Stimulated activated CD8-positive, alpha-beta memory T cell treated with anti-CD3 and anti-CD28 coated beads, Interleukin-7, amount 100 ng/mL, for 24 hours (primary cell): ENCODE results near the gene SOBP.
A peak's percentile ranks its signal among the peaks of the same experiment; 100 is the strongest.

Source experiments
- DNase-seq: peaks from one replicate; pipeline ENCODE4 v3.0.0-alpha.2; 2020; ENCODE audit warnings: low read depth

The SOBP gene

DNA sequence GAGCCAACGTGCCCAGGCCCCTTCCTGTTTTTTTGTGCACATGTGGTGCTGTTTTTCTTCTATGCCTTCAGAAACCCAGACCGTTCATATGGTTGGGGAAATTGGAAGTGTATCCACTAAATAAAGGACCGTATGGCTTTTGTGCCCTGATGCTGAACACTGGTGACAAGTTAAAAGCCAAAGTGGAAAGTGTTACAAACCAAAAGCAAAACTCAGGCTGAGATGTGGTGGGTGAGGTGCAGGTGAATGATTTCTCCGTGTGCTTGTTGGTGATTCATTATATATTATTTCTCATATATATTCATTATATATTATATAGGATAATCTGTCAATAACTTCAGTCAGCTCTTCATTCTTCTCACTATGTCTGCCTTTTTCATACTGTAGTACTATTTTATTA, 148.6 kb downstream of the SOBP start:
- no peak for DNase-seq

DNA sequence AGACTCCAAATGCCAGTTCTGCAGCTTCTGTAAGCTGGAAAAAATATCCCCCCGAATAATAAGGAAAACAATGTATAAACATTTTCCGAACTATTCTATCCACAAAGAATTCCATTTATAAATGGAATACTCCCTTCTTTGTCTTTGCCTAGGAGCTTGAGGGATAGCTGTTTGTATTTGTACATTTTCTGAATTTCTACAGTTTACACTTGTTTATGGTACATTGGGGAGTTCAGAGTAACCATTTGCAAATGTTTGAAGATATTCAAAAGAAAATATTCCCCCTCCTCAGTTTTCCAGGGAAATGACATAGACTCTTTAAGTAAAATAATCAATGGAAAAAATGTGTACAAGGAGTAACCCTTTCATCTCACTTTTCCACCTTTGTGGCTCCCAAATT, 149.6 kb downstream of the SOBP start:
- DNase-seq: no peak

DNA sequence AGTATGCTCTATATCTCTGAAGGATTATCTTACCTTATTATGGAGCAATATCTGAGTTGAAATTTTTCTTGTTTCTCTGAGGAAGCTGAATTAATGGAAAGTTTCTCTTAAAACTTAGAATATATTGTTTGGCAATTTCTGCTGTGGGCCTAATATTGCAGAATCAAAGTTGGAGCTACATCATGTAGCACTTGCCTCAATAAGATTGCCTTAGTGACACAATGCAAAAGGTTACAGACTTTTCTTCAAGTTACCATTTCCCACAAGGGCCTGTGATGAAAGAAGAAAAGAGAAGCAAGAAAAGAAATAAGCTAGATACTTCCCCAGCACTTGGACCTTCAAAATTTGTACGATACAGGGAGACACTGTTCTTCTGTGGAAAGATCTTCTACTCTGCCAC, 151.2 kb downstream of the SOBP start:
- no peak for DNase-seq

DNA sequence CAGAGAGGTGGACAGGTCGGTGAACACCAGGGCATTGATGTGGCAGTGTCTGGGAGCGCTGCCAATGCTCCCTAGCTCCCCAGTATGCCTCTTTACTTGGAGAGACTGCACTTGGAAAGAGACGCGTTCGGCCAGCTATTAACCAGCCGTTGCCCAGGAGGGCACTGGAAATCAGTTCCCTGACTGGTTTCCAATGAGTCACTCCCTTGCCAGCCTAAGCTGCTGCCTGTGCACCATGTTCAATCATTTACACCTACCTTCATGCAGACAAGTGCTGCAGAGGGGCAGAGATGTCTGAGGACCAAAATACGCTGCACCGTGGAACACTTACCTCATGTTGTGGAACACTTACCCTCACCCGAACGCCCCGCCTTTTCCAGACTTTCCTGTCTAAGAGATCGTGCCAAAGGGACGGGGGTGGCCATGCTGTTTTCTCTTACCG, 151.6 kb downstream of the SOBP start:
- DNase-seq: no peak

DNA sequence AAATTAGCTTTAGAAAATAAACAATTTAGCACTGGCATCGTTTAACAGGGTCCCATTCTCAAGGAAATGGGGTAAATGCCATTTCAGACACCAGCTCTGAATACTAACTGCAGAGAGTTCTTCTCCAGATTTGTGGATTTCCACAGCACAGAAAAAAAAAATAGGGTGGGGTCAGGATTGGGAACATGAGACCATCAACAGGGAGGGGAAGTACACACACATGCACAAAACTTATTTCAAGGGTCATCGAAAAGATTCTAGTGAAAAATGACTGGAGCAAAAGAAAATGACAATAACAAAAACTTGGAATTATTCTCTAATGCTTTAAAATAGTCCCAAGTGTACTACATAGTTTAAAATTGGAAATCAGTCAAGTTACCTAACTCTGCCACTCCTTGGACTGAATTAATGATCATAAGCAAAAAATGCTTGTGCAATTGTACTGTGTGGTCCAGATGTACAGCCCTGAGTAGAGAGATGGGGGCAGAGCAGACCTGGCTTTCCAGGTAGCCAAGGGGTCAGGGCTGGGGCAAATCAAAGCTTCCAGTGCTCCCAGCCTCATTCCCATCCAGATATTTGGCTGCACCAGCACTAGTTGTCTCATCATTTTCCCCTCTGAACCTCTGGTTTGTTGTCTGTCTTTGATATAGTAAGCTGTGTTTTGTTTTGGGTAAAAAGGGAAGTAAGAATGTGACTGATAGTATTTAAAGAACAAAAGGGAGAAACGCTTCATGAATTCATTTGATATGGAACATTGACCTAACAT, 152.4 kb downstream of the SOBP start:
- DNase-seq: no peak

DNA sequence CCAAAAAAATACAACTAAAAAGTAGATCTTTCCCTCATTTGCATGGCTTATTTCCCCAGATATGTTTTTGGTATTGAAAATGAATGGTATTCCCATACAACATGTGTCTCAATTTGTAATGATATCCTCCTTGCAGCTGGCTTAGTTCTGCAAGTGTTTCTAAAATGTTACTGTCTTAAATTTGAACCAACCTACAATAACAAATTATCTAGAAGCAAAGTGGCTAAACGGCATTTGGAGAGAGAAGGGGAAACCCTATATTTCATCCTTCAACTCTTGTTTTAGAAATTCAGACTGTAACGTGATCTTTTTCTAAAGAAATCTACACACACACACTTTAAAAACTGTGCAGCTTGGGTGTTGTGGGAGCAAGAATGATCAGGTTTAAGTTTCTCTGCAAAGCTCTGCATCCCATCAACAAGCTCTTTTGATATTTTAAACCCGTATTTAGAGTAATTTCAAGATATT, 153.0 kb downstream of the SOBP start:
- no peak for DNase-seq

DNA sequence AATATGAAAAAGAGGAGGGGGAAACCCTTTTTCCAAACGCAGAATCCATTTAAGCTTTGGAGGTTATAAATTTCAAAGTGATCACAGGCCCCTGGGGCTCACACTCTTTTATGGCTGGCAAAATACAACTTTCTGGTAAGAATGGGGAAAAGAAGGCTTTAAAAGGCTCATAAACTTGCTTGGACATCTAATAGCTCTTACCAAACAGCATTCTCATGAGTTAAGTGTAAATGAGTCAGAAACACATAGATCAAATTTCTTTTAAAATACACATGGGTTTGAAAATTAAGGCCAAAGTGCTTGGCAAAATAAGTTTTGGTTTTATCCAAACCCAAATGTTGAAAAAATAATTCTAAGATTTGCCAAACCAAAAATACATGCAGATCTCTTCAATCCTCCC, 154.6 kb downstream of the SOBP start:
- DNase-seq: no peak

DNA sequence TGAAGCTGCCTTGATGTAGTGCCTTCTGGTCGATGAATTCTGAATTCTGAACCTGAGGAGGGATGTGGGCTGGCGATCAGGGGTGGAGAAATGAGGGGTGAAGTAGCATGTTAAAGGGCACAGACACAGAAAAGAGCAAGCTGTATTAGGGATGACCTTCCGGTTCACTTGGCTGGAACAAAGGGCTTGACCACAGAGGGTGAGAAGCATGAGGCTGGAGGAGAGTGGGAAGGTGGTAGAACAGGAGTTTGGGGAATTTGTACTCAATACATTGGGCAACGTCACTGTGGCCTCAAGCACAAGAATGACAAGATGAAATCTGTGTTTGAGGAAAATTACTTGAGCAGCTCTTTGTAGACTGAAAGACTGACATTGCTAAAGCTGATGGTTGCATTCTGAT, 155.8 kb downstream of the SOBP start:
- no peak for DNase-seq

DNA sequence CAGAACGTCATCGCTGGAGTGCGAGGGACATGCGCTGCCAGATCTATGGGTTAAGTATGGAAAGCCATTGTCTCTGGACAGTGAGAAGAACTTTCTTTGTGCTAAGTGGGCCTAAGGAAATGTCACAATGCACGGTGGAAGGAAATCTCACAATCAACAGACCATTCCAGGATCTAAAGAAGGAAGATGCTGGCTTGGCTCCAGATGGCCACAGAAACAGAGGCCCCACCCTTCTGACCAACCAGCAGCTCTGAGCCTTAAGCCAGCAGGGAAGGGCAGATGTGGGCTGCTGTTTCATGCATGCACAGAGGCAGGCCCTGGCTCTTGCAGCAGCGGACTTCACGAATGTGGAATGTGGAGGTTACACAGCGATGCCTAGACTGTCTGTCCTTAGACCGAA, 156.3 kb downstream of the SOBP start:
- DNase-seq: no peak

DNA sequence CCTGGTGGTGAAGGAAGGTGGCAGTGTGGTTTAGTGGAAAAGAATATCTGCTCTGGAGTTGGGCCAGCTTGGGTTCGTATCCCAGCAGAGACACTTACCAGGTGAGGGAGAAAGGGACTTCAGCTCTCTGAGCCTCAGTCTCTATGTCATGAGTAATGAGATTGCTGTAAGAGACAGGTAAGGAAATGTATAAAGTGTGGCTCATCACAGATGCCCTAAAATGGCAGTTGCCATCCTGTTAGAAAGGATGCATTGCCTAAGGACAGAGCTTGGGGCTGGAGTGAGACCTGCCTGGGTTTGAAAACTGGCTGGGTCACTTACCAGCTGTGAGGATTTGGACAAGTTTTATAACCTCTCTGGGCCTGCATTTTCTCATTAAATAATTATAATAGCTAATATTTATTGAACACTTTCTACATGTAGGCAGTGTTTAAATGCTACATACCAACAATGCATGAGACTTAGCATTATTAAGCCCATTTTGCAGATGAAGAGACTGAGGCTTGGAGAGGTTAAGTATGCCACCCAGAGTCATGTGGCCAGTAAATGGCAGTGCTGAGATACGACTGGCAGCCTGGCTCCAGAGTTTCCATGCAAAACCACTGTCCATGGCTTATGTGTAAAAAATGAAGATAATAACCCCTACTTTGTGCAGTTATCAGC, 157.0 kb downstream of the SOBP start:
- no peak for DNase-seq

DNA sequence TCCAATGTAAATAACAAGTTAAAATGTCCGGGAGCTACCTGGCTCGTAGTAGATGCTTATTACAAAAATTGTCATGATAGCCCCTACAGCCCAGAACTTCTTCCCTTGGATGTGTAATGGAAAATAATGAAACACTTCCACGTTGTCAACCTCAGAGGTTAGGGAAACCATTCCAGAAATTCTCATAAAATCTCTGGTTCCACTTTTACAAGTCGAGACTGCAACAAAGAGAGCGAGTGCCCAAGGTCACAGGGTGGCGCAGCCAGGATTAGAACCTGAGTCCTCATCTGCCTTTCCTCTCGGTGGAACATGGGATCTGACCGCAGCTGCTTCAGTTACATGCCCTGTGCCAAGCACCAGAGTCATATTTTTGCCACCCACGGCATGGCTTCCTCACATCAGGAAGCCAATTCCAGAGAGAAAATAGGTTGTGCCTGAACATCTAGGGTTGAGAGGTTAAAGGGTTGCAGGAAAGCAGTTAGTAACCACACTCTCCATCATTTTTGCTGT, 157.6 kb downstream of the SOBP start:
- no peak for DNase-seq

DNA sequence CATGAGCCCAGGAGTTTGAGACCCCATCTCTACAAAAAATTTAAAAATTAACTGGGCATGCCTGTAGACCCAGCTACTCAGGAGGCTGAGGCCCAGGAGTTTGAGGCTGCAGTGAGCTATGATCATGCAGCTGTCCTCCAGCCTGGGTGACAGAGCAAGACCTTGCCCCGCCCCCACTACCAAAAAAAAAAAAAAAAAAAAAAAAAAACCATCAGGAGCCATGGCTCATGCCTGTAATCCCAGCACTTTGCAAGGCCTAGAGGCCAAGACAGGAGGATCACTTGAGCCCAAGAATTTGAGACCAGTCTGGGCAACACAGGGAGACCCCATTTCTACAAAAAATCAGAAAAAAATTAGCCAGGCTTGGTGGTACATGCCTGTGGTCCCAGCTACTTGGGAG, 159.1 kb downstream of the SOBP start:
- DNase-seq: no peak

DNA sequence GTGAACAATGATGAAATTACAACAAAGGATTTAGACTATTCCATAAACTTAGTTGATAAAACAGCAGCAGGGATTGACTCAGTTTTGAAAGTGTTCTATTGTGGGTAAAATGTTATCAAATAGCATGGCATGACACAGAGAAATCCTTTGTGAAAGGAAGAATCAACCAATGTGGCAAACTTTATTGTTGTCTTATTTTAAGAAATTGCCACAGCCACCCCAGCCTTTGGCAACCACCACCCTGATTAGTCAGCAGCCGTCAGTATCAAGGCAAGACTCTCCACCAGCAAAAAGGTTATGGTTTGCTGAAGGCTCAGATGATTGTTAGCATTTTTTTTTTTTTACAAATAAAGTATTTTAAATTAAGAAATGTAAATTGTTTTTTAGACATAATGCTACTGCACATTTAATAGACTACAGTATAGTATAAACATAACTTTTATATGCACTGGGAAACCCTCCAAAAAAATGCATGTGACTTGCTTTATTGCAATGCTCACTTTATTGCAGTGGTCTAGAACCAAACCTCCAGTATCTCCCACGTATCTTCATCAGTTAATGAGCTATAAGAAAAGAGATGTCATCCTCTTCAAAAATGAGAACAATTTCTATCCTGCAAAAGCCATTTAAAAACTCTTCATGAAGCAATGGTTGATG, 162.7 kb downstream of the SOBP start:
- DNase-seq: no peak

DNA sequence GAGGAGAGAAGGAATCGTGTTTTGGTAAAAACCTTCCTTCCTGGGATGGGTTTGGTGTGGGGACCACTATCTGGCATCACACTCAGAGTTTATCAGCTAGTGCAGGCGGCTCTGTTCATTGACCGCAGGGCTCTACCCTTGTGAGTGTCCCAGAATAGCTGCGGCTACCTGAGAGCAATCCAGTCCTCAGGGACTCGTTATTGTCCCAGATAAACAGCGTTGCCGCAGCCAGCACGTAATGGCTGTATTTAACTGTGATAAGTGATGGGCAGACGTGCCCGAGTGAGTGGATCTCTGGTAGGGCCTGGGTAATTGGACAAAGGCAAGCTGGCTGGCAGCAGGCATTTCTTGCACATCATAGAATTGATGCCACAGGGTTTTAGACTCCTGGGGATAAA, 163.3 kb downstream of the SOBP start:
- DNase-seq: no peak

DNA sequence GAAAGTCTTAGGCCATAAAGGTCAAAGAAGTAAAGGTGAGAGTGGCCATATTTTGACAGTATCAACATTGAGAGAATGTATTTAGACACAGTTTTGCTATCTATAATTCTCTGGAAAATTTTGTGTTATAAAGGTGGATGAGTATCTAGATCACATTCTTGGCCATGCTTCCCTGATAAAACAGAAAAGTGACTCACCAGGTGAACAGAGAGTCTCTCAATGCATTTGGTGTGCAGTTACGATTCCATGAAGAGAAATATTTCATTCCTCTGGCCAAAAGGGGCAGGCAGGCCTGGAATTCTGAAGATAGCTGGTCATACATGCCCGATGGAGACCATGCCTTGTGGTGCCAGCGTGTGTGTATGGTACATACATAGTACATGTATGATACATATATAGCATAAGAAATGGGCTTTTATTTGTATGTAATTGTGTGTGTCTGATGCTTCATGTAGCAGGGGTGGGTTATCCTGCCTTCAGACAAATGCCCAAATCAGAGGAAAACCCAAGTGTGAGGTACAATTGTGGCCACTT, 164.0 kb downstream of the SOBP start:
- no peak for DNase-seq

DNA sequence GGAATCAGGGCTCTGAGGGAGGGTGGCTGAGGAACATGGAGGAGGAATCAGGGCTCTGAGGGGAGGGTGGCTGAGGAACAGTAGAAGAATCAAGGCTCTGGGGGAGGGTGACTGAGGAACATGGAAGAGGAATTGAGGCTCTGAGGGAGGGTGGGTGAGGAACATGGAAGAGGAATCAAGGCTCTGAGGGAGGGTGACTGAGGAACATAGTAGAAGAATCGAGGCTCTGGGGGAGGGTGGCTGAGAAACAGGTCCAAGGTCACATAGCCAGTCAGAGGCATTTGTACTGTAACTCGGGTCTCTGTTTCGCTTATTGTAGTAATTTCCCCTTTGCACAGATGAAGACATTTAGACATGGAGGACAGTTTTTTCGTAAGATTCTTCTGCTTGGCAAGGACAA, 164.8 kb downstream of the SOBP start:
- DNase-seq: no peak

DNA sequence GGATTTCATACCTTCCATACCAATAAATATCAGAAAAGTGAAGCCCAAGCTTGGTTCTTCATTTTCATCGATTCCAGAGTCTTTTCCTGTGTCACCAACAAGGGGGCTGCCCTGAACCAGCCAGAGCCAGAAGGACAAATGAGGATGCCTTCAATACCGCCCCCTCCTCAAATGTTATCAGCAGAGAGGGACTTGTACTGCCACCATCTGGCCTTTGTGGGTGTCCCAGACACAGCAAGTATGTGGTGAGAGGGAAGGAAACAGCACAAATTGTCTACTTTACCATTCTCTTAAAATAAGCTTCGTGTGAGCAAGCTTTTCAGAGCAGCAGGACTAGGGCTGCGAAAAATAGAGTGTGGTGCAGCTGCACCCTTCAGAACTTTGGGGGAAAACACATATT, 165.3 kb downstream of the SOBP start:
- DNase-seq: no peak

DNA sequence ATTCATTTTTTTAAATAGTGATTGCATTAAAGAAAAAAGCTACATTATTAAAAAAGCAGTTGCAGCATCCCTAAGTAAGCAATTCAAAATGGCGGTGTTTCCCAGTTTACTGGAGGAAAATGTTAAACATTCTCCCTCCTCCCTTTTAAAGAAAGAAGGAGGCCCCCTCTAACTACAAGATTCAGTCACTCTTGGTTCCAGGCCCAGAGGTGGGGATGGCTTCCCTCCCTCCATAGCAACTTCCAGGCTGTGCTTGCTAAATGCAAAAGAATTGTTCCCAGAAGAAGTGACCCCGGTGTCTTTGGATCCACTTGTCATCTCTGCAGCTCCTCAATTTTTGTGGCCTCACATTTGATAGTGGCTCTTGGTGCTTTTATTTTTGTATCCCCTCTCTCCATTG, 165.9 kb downstream of the SOBP start:
- DNase-seq: no peak

DNA sequence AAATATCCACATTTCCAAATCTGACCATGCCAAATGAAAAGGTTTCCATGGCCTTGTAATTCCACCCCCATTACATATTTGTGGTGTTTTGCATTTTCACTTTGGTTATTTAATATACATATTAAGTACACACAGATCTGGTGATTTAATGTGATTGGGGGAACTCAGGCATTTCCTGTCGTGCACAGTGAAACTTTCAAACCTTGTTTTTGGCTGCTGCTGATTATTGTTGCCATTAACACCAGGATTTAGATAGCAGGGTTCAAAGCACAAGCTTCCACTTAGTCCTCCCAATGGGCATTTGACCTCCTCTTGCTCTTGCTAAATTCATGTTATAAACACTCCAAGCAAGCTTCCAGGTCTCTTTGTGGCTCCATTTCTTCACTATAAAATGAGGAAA, 166.5 kb downstream of the SOBP start:
- no peak for DNase-seq

DNA sequence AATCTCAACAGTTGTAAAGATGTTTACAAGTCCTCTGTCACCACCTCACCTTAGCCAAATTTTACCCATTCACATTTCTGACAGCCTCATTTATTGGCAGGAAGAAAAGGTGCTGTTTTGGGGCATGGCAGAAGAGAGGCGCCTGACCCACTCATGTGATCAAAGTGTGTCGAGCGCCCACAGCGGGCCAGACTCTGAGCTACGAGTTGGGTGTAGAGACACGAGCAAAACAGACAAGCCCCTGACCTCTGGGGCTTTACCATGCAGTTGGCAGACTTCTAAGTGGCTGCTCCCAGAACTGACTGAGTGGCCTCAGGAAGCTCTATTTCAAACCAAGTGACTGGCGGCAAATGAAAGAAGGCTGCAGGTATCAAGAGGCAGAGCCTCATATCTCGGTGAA, 167.0 kb downstream of the SOBP start:
- DNase-seq: no peak

DNA sequence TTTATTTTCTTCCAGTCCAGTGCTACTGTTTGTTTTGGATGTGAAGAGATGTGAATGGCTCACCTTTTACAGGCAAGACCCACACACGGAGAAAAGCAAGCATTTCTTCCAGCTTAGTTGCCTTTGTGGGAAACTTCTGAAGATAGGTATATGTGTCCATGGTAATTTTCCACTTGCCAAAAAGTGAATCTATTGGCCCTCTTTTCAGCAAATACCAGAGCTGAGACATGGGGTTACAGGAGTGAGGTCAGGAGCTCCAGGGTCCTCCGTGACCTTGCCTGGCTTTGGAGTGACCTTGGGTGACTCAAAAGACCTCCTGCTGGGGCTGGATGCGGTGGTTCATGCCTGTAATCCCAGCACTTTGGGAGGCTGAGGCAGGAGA, 167.4 kb downstream of the SOBP start:
- DNase-seq: no peak

DNA sequence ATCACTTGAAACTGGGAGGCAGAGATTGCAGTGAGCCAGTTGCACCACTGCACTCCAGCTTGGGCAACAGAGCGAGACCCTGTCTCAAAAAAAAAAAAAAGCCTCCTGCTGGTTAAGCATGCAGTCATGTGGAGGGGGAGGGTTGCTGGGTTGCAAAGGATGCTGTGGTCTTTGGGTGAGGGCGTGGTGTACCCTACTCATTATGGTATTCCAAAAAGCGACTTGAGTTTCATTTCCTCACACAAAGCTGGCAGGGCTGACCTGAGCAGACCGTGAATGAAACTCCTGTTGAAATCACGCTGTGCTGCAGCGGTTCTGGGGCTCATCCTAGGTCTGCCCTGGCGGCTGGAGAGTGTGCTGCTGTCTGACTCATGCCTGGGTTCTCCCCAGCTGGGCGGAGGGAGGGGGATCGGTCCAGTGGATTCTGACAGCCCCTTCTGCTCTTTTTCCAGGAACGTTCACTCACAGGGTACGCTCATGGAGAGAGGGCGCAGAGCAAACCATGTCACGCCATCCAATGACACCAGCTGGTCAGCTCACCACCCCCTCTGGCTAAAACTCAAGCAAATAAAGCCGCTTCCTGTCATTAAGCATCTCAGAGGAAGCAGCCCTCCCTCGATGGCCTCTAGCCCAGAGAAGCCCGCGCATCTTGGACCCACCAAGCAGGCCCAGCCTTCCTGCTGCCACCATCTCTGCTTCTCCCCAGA, 168.0 kb downstream of the SOBP start:
- DNase-seq: peak; percentile 20
